ENCODE measurements around the gene RASGRF2.

GRCh38 chr5:81134566-81134965 is 174.4 kb downstream of the RASGRF2 start:
- TF ChIP-seq CTCF (IDR thresholded peaks at IDR 0.05) (no peak), POLR2AphosphoS5 (IDR thresholded peaks at IDR 0.05) (no peak)
